Upper lobe of left lung (tissue), 6 donors: ENCODE data around the gene ITPK1. TPM values are rescaled to one million over a fixed set of nuclear protein-coding genes. Genes with fewer than 3 reads are reported as not detected.
A peak's percentile ranks its signal among the peaks of the same experiment; 100 is the strongest.
"Not testable (repeated sequence)": the region's sequence is repeated elsewhere in the genome, so short reads cannot be mapped to it uniquely, and the experiment has no call there.

ENCODE experiments used
- ATAC-seq, 2 donors: fragments of 200-7000 bp; cut with Tn5 transposase; one replicate each; pipeline ENCODE4 v1.9.1; 2022; ENCODE audit warnings: mild to moderate bottlenecking in 2 of 2, moderate library complexity in 2 of 2; ENCODE audit not compliant: low FRiP score in 2 of 2
- DNase-seq, 2 donors: peaks; one replicate each; pipeline ENCODE4 v3.0.0-alpha.2; 2019 to 2020
- H3K27ac ChIP-seq, 4 donors: fragments of 200-600 bp; sonication (generic); one replicate each; pipeline ENCODE4 v1.5.1; 2016 to 2019
- H3K27me3 ChIP-seq, 4 donors: fragments of 200-600 bp; sonication (generic); one replicate each; pipeline ENCODE4 v1.5.1; 2017 to 2019
- H3K36me3 ChIP-seq, 4 donors: fragments of 200-600 bp; sonication (generic); one replicate each; pipeline ENCODE4 v1.5.1; 2016 to 2019
- H3K4me1 ChIP-seq, 4 donors: fragments of 200-600 bp; sonication (generic); one replicate each; pipeline ENCODE4 v1.5.1; 2018 to 2019
- H3K4me3 ChIP-seq, 4 donors: fragments of 200-600 bp; sonication (generic); one replicate each; pipeline ENCODE4 v1.5.1; 2017 to 2019; ENCODE audit warnings: mild to moderate bottlenecking in 2 of 4, moderate library complexity in 1 of 4
- H3K9me3 ChIP-seq, 4 donors: fragments of 200-600 bp; sonication (generic); one replicate each; pipeline ENCODE4 v1.5.1; 2018 to 2019
- CTCF ChIP-seq, 6 experiments: fragments of 450-650 bp in 4 of 6; fragments of 200-600 bp in 2 of 6; sonication (generic) in 2 of 6; IDR thresholded peaks; one replicate each; pipeline ENCODE4 v1.5.1; 2016 to 2019; ENCODE audit warnings: antibody characterized with exemption in 6 of 6
- EP300 ChIP-seq, 4 donors: sonication (generic); formaldehyde crosslinking; IDR thresholded peaks; one replicate each; pipeline ENCODE4 v1.5.1; 2017; ENCODE audit warnings: antibody characterized with exemption in 4 of 4, control low read depth in 2 of 4
- POLR2A ChIP-seq, 4 donors: fragments of 450-650 bp; IDR thresholded peaks; one replicate each; pipeline ENCODE4 v1.5.1; 2016 to 2017; ENCODE audit warnings: antibody characterized with exemption in 4 of 4, mild to moderate bottlenecking in 2 of 4
- POLR2AphosphoS5 ChIP-seq, 2 donors: sonication (generic); formaldehyde crosslinking; IDR thresholded peaks; one replicate each; pipeline ENCODE4 v1.5.1; 2017; ENCODE audit warnings: antibody characterized with exemption in 2 of 2
- WGBS, 2 donors: methylation state at CpG; one replicate each; pipeline ENCODE4 v1.1.5; 2017 to 2018; 5-methylcytosine and 5-hydroxymethylcytosine counted together
- total RNA-seq, 6 donors: library from RNA; depleted of rRNA in 4 of 6; stranded (reverse); fragments of >200 nt in 4 of 6; gene quantifications; one replicate each; pipeline versions ENCODE4 v1.1.0 to v1.2.1, GENCODE V29; 2016 to 2021
- donor health status: DM: no; HTN: no; CAD: no; lungs with moderate emphysema.
- donor health status: DM: no; HTN: yes; CAD: no; lungs with severe emphysema.

ITPK1 gene
- total RNA-seq, 6 donors from 2014 or later = 41.9 to 128 (median 86.1) TPM

GRCh38 chr14:93133464-93133863 is 17.7 kb upstream of the ITPK1 start:
- no peak overlapping the region for H3K4me3 ChIP-seq
- peaks cover 7 to 27% (median 16%) of the 10 kb centered on the region in 4 donors for H3K4me1 ChIP-seq
- H3K9me3 ChIP-seq = no peaks in the 10 kb centered on the region
- DNase-seq = peak in 1 of 2 donors; percentile 56
- H3K36me3 ChIP-seq = no peaks in the 10 kb centered on the region
- no peaks in the 10 kb centered on the region for H3K27me3 ChIP-seq
- peak overlapping the region in 2 of 4 donors; percentile 21 to 56 for H3K27ac ChIP-seq
- WGBS, 2 donors = 38 to 48% methylated on average over 8 of the region's 8 CpGs
- ATAC-seq = peak in 1 of 2 donors; percentile 68
- TF ChIP-seq POLR2AphosphoS5 (IDR thresholded peaks at IDR 0.05) (peak; percentile 37), POLR2A (IDR thresholded peaks at IDR 0.05) (no peak), CTCF (IDR thresholded peaks at IDR 0.05) (no peak), EP300 (IDR thresholded peaks at IDR 0.05) (no peak)

GRCh38 chr14:93132472-93133065 is 16.8 kb upstream of the ITPK1 start:
- TF ChIP-seq CTCF (IDR thresholded peaks at IDR 0.05) (peak in 2 of 6 experiments; percentile 35 to 39), POLR2A (IDR thresholded peaks at IDR 0.05) (no peak)
- H3K4me3 ChIP-seq = no peak overlapping the region
- H3K27me3 ChIP-seq = no peaks in the 10 kb centered on the region
- DNase-seq (peak in 1 of 2 donors; percentile 39), ATAC-seq (peak; percentile 60 to 75)
- peaks cover 7 to 26% (median 12%) of the 10 kb centered on the region in 4 donors for H3K4me1 ChIP-seq
- no peaks in the 10 kb centered on the region for H3K9me3 ChIP-seq
- 61 to 70% methylated on average over 8 of the region's 8 CpGs for WGBS, 2 donors
- no peaks in the 10 kb centered on the region for H3K36me3 ChIP-seq
- peak overlapping the region in 2 of 4 donors; percentile 15 to 56 for H3K27ac ChIP-seq

GRCh38 chr14:93131257-93131820 is 15.6 kb upstream of the ITPK1 start:
- not testable (repeated sequence) for H3K4me3 ChIP-seq, H3K9me3 ChIP-seq, H3K27me3 ChIP-seq, ATAC-seq, H3K27ac ChIP-seq, H3K36me3 ChIP-seq, DNase-seq
- H3K4me1 ChIP-seq = peaks cover 7 to 26% (median 12%) of the 10 kb centered on the region in 4 donors
- WGBS, 2 donors = 90 to 91% methylated on average over 5 of the region's 5 CpGs

GRCh38 chr14:93128725-93129459 is 13.2 kb upstream of the ITPK1 start:
- ATAC-seq = peak in 1 of 2 donors; percentile 8
- H3K27me3 ChIP-seq = no peaks in the 10 kb centered on the region
- peaks cover 7 to 20% (median 12%) of the 10 kb centered on the region in 4 donors for H3K4me1 ChIP-seq
- no peak overlapping the region for H3K4me3 ChIP-seq
- H3K36me3 ChIP-seq = no peaks in the 10 kb centered on the region
- H3K27ac ChIP-seq = peak overlapping the region in 1 of 4 donors; percentile 43
- H3K9me3 ChIP-seq = no peaks in the 10 kb centered on the region
- WGBS, 2 donors = 24 to 28% methylated on average over 2 to 3 of the region's 3 CpGs
- TF ChIP-seq POLR2A (IDR thresholded peaks at IDR 0.05) (no peak), CTCF (IDR thresholded peaks at IDR 0.05) (no peak), EP300 (IDR thresholded peaks at IDR 0.05) (no peak), POLR2AphosphoS5 (IDR thresholded peaks at IDR 0.05) (no peak)
- no peak for DNase-seq

- Histone ChIP-seq H3K4me3 (no peak overlapping the region), H3K9me3 (no peaks in the 10 kb centered on the region), H3K36me3 (no peaks in the 10 kb centered on the region), H3K27ac (no peak overlapping the region), H3K27me3 (no peaks in the 10 kb centered on the region), H3K4me1 (peaks cover 5 to 14% (median 7%) of the 10 kb centered on the region in 4 donors)
- WGBS, 2 donors = 81 to 90% methylated on average over 9 of the region's 9 CpGs
- ATAC-seq (no peak), DNase-seq (no peak)
- TF ChIP-seq EP300 (IDR thresholded peaks at IDR 0.05) (no peak), POLR2A (IDR thresholded peaks at IDR 0.05) (no peak), POLR2AphosphoS5 (IDR thresholded peaks at IDR 0.05) (no peak), CTCF (IDR thresholded peaks at IDR 0.05) (no peak)
These were observed 10.4 kb upstream of the ITPK1 start for GRCh38 chr14:93126111-93126510.
